ENCODE data around the gene RNF13.

DNA sequence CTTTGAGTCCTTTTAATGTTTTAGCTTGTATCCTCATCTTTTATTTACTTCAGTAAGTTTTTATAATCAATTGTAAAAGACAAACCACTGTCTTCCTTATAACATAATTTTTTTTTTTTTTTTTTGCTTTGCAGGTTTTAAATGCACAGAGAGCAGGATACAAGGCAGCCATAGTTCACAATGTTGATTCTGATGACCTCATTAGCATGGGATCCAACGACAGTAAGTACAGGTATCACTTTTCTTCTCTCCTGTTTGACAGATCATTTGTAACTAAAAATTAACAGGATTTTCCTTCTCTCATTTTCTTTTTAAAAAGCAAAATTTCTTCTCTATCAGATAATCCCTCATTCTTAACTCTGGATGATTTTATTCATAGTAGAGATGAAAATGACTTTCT, 82.3 kb downstream of the RNF13 start:
- TF ChIP-seq, protein P1, sequence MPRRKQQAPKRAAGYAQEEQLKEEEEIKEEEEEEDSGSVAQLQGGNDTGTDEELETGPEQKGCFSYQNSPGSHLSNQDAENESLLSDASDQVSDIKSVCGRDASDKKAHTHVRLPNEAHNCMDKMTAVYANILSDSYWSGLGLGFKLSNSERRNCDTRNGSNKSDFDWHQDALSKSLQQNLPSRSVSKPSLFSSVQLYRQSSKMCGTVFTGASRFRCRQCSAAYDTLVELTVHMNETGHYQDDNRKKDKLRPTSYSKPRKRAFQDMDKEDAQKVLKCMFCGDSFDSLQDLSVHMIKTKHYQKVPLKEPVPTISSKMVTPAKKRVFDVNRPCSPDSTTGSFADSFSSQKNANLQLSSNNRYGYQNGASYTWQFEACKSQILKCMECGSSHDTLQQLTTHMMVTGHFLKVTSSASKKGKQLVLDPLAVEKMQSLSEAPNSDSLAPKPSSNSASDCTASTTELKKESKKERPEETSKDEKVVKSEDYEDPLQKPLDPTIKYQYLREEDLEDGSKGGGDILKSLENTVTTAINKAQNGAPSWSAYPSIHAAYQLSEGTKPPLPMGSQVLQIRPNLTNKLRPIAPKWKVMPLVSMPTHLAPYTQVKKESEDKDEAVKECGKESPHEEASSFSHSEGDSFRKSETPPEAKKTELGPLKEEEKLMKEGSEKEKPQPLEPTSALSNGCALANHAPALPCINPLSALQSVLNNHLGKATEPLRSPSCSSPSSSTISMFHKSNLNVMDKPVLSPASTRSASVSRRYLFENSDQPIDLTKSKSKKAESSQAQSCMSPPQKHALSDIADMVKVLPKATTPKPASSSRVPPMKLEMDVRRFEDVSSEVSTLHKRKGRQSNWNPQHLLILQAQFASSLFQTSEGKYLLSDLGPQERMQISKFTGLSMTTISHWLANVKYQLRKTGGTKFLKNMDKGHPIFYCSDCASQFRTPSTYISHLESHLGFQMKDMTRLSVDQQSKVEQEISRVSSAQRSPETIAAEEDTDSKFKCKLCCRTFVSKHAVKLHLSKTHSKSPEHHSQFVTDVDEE (CRISPR knock-in tag; IDR thresholded peaks at IDR 0.05), result no peak
- TF ChIP-seq TCF4 (CRISPR knock-in tag; IDR thresholded peaks at IDR 0.05; ENCODE audit: borderline replicate concordance), result no peak
- no peak for TF ChIP-seq ZFP3 (CRISPR knock-in tag; IDR thresholded peaks at IDR 0.05)
- no peak for TF ChIP-seq RARB (CRISPR knock-in tag; IDR thresholded peaks at IDR 0.05)
- TF ChIP-seq, protein P2, sequence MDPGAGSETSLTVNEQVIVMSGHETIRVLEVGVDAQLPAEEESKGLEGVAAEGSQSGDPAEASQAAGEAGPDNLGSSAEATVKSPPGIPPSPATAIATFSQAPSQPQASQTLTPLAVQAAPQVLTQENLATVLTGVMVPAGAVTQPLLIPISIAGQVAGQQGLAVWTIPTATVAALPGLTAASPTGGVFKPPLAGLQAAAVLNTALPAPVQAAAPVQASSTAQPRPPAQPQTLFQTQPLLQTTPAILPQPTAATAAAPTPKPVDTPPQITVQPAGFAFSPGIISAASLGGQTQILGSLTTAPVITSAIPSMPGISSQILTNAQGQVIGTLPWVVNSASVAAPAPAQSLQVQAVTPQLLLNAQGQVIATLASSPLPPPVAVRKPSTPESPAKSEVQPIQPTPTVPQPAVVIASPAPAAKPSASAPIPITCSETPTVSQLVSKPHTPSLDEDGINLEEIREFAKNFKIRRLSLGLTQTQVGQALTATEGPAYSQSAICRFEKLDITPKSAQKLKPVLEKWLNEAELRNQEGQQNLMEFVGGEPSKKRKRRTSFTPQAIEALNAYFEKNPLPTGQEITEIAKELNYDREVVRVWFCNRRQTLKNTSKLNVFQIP (CRISPR knock-in tag; IDR thresholded peaks at IDR 0.05; ENCODE audit: borderline replicate concordance, low read depth), result no peak
- no peak for TF ChIP-seq ARNTL (CRISPR knock-in tag; IDR thresholded peaks at IDR 0.05; ENCODE audit: borderline replicate concordance, low read depth)
- TF ChIP-seq GLIS3 (CRISPR knock-in tag; IDR thresholded peaks at IDR 0.05), result no peak
- no peak for TF ChIP-seq ISL1 (CRISPR knock-in tag; IDR thresholded peaks at IDR 0.05)
- TF ChIP-seq, protein P3, sequence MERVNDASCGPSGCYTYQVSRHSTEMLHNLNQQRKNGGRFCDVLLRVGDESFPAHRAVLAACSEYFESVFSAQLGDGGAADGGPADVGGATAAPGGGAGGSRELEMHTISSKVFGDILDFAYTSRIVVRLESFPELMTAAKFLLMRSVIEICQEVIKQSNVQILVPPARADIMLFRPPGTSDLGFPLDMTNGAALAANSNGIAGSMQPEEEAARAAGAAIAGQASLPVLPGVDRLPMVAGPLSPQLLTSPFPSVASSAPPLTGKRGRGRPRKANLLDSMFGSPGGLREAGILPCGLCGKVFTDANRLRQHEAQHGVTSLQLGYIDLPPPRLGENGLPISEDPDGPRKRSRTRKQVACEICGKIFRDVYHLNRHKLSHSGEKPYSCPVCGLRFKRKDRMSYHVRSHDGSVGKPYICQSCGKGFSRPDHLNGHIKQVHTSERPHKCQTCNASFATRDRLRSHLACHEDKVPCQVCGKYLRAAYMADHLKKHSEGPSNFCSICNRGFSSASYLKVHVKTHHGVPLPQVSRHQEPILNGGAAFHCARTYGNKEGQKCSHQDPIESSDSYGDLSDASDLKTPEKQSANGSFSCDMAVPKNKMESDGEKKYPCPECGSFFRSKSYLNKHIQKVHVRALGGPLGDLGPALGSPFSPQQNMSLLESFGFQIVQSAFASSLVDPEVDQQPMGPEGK (CRISPR knock-in tag; IDR thresholded peaks at IDR 0.05; ENCODE audit: borderline replicate concordance), result no peak
- no peak for TF ChIP-seq TOX (CRISPR knock-in tag; IDR thresholded peaks at IDR 0.05; ENCODE audit: borderline replicate concordance)
- no peak for TF ChIP-seq ESRRG (CRISPR knock-in tag; IDR thresholded peaks at IDR 0.05)

Measured in SK-N-SH treated with all-trans-retinoic acid at 6 μM for 48 hours (cell line).